Measurements from ENCODE around the gene TRIL. TPM values are rescaled to one million over a fixed set of nuclear protein-coding genes. Genes with fewer than 3 reads are reported as not detected.
A peak's percentile ranks its signal among the peaks of the same experiment; 100 is the strongest.

The TRIL gene
- total RNA-seq, 1 experiment from 2014 or later = 3.0 TPM

DNA sequence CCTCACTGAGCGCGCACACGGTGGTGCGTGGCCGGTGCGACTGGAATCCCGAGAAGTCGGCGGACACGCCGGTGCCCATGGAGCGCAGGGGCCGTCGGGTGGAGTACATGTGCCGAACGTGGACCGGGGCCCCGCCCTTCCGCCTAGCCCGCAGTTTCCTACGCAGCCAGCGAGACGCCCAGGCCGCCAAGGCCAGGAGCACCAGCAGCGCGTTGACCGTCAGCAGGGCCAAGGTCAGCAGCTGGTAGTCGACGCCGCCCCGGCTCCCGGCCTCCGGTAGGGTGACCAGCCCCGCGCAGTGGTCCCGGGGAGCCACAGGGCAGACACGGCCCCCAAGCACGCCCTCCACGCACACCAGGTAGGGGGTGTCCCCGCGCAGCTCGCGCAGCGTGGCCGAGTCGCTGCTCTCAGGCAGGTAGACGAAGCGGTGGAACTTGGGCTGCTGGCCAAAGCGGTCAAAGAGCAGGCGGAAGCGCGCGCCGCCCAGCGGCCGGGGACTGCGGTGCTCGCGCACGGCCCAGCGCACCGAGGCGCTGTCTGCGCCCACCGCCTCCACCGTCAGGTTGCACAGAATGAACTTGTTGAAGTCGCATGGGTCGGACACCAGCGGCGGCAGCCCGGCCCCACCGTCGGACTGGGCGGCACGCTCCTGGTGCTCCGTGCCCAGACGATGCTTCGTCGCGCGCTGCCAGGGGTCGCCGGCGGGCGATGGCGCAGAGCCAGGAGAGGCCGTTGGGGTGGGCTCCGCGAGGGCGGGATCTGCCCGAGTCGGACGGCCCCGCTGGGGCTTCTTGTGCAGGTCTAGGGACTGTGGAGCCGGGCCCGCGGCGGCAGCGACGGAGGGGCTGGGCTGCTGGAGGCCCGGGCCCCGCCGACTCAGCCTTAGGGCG lies 2.2 kb downstream of the TRIL start (continued):
- TF ChIP-seq, protein P1, sequence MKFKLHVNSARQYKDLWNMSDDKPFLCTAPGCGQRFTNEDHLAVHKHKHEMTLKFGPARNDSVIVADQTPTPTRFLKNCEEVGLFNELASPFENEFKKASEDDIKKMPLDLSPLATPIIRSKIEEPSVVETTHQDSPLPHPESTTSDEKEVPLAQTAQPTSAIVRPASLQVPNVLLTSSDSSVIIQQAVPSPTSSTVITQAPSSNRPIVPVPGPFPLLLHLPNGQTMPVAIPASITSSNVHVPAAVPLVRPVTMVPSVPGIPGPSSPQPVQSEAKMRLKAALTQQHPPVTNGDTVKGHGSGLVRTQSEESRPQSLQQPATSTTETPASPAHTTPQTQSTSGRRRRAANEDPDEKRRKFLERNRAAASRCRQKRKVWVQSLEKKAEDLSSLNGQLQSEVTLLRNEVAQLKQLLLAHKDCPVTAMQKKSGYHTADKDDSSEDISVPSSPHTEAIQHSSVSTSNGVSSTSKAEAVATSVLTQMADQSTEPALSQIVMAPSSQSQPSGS (CRISPR knock-in tag; IDR thresholded peaks at IDR 0.05; ENCODE audit: borderline replicate concordance, low read depth) = 0 out of 2 replicates have a peak, but pooled peaks have one; percentile 9
- TF ChIP-seq, protein P2, sequence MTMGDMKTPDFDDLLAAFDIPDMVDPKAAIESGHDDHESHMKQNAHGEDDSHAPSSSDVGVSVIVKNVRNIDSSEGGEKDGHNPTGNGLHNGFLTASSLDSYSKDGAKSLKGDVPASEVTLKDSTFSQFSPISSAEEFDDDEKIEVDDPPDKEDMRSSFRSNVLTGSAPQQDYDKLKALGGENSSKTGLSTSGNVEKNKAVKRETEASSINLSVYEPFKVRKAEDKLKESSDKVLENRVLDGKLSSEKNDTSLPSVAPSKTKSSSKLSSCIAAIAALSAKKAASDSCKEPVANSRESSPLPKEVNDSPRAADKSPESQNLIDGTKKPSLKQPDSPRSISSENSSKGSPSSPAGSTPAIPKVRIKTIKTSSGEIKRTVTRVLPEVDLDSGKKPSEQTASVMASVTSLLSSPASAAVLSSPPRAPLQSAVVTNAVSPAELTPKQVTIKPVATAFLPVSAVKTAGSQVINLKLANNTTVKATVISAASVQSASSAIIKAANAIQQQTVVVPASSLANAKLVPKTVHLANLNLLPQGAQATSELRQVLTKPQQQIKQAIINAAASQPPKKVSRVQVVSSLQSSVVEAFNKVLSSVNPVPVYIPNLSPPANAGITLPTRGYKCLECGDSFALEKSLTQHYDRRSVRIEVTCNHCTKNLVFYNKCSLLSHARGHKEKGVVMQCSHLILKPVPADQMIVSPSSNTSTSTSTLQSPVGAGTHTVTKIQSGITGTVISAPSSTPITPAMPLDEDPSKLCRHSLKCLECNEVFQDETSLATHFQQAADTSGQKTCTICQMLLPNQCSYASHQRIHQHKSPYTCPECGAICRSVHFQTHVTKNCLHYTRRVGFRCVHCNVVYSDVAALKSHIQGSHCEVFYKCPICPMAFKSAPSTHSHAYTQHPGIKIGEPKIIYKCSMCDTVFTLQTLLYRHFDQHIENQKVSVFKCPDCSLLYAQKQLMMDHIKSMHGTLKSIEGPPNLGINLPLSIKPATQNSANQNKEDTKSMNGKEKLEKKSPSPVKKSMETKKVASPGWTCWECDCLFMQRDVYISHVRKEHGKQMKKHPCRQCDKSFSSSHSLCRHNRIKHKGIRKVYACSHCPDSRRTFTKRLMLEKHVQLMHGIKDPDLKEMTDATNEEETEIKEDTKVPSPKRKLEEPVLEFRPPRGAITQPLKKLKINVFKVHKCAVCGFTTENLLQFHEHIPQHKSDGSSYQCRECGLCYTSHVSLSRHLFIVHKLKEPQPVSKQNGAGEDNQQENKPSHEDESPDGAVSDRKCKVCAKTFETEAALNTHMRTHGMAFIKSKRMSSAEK (CRISPR knock-in tag; IDR thresholded peaks at IDR 0.05; ENCODE audit: borderline replicate concordance) = no peak
- no peak for TF ChIP-seq CREM (CRISPR knock-in tag; IDR thresholded peaks at IDR 0.05)
- no peak for TF ChIP-seq OVOL2 (CRISPR knock-in tag; IDR thresholded peaks at IDR 0.05; ENCODE audit: borderline replicate concordance)
- no peak for TF ChIP-seq SOX15 (CRISPR knock-in tag; IDR thresholded peaks at IDR 0.05)
- TF ChIP-seq JAZF1 (CRISPR knock-in tag; IDR thresholded peaks at IDR 0.05) = no peak
- TF ChIP-seq, protein P3, sequence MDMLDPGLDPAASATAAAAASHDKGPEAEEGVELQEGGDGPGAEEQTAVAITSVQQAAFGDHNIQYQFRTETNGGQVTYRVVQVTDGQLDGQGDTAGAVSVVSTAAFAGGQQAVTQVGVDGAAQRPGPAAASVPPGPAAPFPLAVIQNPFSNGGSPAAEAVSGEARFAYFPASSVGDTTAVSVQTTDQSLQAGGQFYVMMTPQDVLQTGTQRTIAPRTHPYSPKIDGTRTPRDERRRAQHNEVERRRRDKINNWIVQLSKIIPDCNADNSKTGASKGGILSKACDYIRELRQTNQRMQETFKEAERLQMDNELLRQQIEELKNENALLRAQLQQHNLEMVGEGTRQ (CRISPR knock-in tag; IDR thresholded peaks at IDR 0.05) = no peak; the same call in 1 of the 2 replicates
- TF ChIP-seq ZNF423 (CRISPR knock-in tag; IDR thresholded peaks at IDR 0.05) = no peak
- no peak; the same call in 1 of the 2 replicates for TF ChIP-seq ETV6 (CRISPR knock-in tag; IDR thresholded peaks at IDR 0.05)
- TF ChIP-seq, protein P4, sequence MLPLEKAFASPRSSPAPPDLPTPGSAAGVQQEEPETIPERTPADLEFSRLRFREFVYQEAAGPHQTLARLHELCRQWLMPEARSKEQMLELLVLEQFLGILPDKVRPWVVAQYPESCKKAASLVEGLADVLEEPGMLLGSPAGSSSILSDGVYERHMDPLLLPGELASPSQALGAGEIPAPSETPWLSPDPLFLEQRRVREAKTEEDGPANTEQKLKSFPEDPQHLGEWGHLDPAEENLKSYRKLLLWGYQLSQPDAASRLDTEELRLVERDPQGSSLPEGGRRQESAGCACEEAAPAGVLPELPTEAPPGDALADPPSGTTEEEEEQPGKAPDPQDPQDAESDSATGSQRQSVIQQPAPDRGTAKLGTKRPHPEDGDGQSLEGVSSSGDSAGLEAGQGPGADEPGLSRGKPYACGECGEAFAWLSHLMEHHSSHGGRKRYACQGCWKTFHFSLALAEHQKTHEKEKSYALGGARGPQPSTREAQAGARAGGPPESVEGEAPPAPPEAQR (CRISPR knock-in tag; IDR thresholded peaks at IDR 0.05) = no peak
- TF ChIP-seq, protein P5, sequence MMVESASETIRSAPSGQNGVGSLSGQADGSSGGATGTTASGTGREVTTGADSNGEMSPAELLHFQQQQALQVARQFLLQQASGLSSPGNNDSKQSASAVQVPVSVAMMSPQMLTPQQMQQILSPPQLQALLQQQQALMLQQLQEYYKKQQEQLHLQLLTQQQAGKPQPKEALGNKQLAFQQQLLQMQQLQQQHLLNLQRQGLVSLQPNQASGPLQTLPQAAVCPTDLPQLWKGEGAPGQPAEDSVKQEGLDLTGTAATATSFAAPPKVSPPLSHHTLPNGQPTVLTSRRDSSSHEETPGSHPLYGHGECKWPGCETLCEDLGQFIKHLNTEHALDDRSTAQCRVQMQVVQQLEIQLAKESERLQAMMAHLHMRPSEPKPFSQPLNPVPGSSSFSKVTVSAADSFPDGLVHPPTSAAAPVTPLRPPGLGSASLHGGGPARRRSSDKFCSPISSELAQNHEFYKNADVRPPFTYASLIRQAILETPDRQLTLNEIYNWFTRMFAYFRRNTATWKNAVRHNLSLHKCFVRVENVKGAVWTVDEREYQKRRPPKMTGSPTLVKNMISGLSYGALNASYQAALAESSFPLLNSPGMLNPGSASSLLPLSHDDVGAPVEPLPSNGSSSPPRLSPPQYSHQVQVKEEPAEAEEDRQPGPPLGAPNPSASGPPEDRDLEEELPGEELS (CRISPR knock-in tag; IDR thresholded peaks at IDR 0.05) = peak; percentile 51
- peak; percentile 85 for TF ChIP-seq ZBTB21 (CRISPR knock-in tag; IDR thresholded peaks at IDR 0.05; ENCODE audit: borderline replicate concordance)
- TF ChIP-seq ZNF121 (CRISPR knock-in tag; IDR thresholded peaks at IDR 0.05) = no peak; the same call in 1 of the 2 replicates
- no peak for TF ChIP-seq FOXJ3 (CRISPR knock-in tag; IDR thresholded peaks at IDR 0.05; ENCODE audit: borderline replicate concordance)
- TF ChIP-seq, protein P6, sequence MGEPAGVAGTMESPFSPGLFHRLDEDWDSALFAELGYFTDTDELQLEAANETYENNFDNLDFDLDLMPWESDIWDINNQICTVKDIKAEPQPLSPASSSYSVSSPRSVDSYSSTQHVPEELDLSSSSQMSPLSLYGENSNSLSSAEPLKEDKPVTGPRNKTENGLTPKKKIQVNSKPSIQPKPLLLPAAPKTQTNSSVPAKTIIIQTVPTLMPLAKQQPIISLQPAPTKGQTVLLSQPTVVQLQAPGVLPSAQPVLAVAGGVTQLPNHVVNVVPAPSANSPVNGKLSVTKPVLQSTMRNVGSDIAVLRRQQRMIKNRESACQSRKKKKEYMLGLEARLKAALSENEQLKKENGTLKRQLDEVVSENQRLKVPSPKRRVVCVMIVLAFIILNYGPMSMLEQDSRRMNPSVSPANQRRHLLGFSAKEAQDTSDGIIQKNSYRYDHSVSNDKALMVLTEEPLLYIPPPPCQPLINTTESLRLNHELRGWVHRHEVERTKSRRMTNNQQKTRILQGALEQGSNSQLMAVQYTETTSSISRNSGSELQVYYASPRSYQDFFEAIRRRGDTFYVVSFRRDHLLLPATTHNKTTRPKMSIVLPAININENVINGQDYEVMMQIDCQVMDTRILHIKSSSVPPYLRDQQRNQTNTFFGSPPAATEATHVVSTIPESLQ (CRISPR knock-in tag; IDR thresholded peaks at IDR 0.05) = no peak
- no peak for TF ChIP-seq JUN (CRISPR knock-in tag; IDR thresholded peaks at IDR 0.05)
- TF ChIP-seq, protein P7, sequence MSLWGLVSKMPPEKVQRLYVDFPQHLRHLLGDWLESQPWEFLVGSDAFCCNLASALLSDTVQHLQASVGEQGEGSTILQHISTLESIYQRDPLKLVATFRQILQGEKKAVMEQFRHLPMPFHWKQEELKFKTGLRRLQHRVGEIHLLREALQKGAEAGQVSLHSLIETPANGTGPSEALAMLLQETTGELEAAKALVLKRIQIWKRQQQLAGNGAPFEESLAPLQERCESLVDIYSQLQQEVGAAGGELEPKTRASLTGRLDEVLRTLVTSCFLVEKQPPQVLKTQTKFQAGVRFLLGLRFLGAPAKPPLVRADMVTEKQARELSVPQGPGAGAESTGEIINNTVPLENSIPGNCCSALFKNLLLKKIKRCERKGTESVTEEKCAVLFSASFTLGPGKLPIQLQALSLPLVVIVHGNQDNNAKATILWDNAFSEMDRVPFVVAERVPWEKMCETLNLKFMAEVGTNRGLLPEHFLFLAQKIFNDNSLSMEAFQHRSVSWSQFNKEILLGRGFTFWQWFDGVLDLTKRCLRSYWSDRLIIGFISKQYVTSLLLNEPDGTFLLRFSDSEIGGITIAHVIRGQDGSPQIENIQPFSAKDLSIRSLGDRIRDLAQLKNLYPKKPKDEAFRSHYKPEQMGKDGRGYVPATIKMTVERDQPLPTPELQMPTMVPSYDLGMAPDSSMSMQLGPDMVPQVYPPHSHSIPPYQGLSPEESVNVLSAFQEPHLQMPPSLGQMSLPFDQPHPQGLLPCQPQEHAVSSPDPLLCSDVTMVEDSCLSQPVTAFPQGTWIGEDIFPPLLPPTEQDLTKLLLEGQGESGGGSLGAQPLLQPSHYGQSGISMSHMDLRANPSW (CRISPR knock-in tag; conservative IDR thresholded peaks at IDR 0.05; ENCODE audit: low read depth) = 0 out of 2 replicates have a peak, but pooled peaks have one; percentile 46
- TF ChIP-seq, protein P8, sequence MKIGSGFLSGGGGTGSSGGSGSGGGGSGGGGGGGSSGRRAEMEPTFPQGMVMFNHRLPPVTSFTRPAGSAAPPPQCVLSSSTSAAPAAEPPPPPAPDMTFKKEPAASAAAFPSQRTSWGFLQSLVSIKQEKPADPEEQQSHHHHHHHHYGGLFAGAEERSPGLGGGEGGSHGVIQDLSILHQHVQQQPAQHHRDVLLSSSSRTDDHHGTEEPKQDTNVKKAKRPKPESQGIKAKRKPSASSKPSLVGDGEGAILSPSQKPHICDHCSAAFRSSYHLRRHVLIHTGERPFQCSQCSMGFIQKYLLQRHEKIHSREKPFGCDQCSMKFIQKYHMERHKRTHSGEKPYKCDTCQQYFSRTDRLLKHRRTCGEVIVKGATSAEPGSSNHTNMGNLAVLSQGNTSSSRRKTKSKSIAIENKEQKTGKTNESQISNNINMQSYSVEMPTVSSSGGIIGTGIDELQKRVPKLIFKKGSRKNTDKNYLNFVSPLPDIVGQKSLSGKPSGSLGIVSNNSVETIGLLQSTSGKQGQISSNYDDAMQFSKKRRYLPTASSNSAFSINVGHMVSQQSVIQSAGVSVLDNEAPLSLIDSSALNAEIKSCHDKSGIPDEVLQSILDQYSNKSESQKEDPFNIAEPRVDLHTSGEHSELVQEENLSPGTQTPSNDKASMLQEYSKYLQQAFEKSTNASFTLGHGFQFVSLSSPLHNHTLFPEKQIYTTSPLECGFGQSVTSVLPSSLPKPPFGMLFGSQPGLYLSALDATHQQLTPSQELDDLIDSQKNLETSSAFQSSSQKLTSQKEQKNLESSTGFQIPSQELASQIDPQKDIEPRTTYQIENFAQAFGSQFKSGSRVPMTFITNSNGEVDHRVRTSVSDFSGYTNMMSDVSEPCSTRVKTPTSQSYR (CRISPR knock-in tag; IDR thresholded peaks at IDR 0.05) = peak; percentile 25; the same call in 1 of the 2 replicates
- TF ChIP-seq NFE2L1 (CRISPR knock-in tag; IDR thresholded peaks at IDR 0.05) = no peak; the same call in 1 of the 2 replicates
